ENCODE measurements around the gene RDH12.

Gene RDH12

GRCh38 chr14:67749341-67750084 is 47.8 kb downstream of the RDH12 start:
- peak; percentile 2 for DNase-seq (ENCODE audit: low read depth)
- no peak overlapping the region for H3K4me3 ChIP-seq (ENCODE audit: low read length)
- no peak for TF ChIP-seq CTCF (conservative IDR thresholded peaks at IDR 0.05; ENCODE audit: low read length)

- no peak overlapping the region for H3K4me3 ChIP-seq (ENCODE audit: low read length)
- DNase-seq (ENCODE audit: low read depth), result no peak
- no peak for TF ChIP-seq CTCF (conservative IDR thresholded peaks at IDR 0.05; ENCODE audit: low read length)
Observed at GRCh38 chr14:67756496-67756895, 54.8 kb downstream of the RDH12 start.

DNA sequence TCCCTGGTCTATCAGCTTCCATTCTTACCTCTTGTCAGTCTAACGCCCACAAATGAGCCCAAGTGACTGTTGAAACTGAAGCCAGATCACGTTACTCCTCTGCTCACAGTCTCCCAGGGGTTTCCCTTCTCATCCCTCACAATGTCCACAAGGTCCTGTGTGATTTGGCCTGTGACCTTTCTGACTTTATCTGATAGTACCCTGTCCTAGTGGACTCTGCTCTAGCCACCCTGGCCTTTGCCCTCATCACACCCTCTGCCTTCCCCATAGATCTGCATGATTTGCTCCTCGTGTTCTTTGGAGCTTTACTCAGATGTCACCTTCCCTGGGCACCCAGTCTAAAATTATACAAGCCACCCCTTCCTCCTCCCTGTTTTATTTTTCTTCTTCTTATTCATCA is 55.5 kb downstream of the RDH12 start:
- no peak for TF ChIP-seq CTCF (conservative IDR thresholded peaks at IDR 0.05; ENCODE audit: low read length)
- no peak overlapping the region for H3K4me3 ChIP-seq (ENCODE audit: low read length)
- no peak for DNase-seq (ENCODE audit: low read depth)

- no peak overlapping the region for H3K4me3 ChIP-seq (ENCODE audit: low read length)
- no peak for TF ChIP-seq CTCF (conservative IDR thresholded peaks at IDR 0.05; ENCODE audit: low read length)
- DNase-seq (ENCODE audit: low read depth), result no peak
Observed at GRCh38 chr14:67759916-67760315, 58.2 kb downstream of the RDH12 start.

DNA sequence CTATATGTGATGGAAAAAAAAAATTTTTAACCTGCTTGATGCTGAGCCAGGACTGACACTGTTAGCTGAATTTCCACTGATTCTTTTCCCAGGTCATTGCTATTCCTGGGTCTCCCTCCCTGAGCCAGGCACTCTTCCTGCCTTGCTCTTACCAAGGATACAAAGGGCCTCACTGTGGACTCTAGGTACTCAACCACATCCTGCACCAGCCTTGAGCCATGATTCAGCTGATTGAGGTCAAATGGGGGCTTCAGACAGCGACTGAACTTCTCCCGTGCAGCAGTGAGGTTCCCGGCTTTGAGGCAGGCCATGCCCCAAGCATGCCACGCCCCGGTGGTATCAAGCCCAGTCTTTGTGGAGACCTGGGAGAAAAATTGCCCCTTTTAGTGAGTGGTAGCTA is 60.4 kb downstream of the RDH12 start:
- no peak for DNase-seq (ENCODE audit: low read depth)
- no peak overlapping the region for H3K4me3 ChIP-seq (ENCODE audit: low read length)
- TF ChIP-seq CTCF (conservative IDR thresholded peaks at IDR 0.05; ENCODE audit: low read length), result no peak

DNA sequence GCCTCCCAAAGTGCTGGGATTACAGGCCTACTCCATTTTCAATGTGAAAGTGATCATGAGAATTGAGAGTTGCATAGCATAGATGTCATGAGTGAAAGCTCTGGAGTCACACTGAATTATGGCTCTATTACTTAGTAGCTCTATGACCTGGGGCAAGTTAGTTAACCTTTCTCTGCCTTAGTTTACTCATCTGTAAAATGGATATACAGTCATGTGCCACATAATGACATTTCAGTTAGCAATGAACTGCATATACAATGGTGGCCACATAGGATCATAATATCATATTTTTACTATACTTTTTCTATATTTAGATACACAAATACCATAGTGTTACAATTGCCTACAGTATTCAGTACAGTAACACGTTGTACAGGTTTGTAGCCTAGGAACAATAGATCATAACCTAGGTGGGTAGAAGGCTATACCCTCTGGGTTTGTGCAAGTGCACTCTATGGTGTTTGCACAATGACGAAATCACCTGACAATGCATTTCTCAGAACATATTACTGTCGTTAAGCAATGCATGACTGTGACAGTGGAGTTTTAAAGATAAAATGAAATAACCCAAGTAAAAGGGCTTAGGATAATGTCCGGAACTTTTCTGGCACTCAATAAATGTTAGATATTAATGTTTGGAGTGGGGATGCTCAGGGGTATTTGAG is 61.6 kb downstream of the RDH12 start:
- no peak for DNase-seq (ENCODE audit: low read depth)
- no peak overlapping the region for H3K4me3 ChIP-seq (ENCODE audit: low read length)
- no peak for TF ChIP-seq CTCF (conservative IDR thresholded peaks at IDR 0.05; ENCODE audit: low read length)

DNA sequence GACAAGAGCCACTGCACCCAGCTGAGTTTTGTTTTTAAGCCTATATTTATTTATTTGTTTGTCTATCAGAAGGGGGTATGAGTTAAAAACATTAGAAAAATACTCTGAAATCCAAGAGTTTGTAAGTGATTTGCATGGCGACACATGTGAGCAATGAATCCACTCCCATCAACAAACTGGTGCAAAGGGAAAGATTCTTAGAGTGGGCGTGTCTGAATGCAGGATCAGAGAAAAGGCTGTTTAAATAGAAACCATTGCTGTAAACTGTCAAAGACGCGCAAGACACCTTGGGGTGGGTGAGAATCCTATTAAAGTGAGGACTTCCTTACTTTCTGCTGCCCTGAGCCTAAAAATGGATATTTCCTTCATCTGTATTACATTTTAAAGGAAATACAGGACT is 62.8 kb downstream of the RDH12 start:
- no peak for TF ChIP-seq CTCF (conservative IDR thresholded peaks at IDR 0.05; ENCODE audit: low read length)
- no peak for DNase-seq (ENCODE audit: low read depth)

More for the DNA sequence above, 62.8 kb downstream of the RDH12 start:
- H3K4me3 ChIP-seq (ENCODE audit: low read length), result no peak overlapping the region
